ENCODE results near the gene RNF130. TPM values are rescaled to one million over a fixed set of nuclear protein-coding genes. Genes with fewer than 3 reads are reported as not detected.
A peak's percentile ranks its signal among the peaks of the same experiment; 100 is the strongest.

Gene RNF130
- total and polyA plus RNA-seq, 4 donors, result 24.9 to 93.1 (median 51.4) TPM

GRCh38 chr5:179906795-179907555 is 164.6 kb downstream of the RNF130 start:
- Histone ChIP-seq H3K27ac (ENCODE audit: low read depth in 1 of 2, low read length in 2 of 2) (peak overlapping the region; percentile 29 to 35), H3K4me1 (ENCODE audit: control insufficient read depth in 4 of 4, insufficient read depth in 4 of 4, low read length in 3 of 4) (peaks cover 4 to 16% (median 11%) of the 10 kb centered on the region in 4 donors), H3K4me3 (ENCODE audit: low read depth in 1 of 3, low read length in 3 of 3) (peak overlapping the region; percentile 38 to 85 (median 84)), H3K9me3 (ENCODE audit: control insufficient read depth in 4 of 4, low read length in 3 of 4) (no peaks in the 10 kb centered on the region), H3K36me3 (ENCODE audit: control insufficient read depth in 4 of 4, insufficient read depth in 3 of 4, low read depth in 1 of 4, low read length in 3 of 4) (peaks cover 2 to 23% (median 8%) of the 10 kb centered on the region in 4 donors), H3K9ac (ENCODE audit: low read depth in 1 of 2, low read length in 2 of 2) (peak overlapping the region; percentile 39 to 72), H3K27me3 (ENCODE audit: control insufficient read depth in 4 of 4, insufficient read depth in 4 of 4, low read length in 3 of 4) (no peaks in the 10 kb centered on the region)
- DNase-seq (ENCODE audit: low spot score), result peak; percentile 38
- 14% methylated on average over 50 of the region's 50 CpGs for WGBS
- TF ChIP-seq RAD21 (IDR thresholded peaks at IDR 0.05) (peak in 1 of 2 donors; percentile 4), YY1 (IDR thresholded peaks at IDR 0.05) (no peak)

DNA sequence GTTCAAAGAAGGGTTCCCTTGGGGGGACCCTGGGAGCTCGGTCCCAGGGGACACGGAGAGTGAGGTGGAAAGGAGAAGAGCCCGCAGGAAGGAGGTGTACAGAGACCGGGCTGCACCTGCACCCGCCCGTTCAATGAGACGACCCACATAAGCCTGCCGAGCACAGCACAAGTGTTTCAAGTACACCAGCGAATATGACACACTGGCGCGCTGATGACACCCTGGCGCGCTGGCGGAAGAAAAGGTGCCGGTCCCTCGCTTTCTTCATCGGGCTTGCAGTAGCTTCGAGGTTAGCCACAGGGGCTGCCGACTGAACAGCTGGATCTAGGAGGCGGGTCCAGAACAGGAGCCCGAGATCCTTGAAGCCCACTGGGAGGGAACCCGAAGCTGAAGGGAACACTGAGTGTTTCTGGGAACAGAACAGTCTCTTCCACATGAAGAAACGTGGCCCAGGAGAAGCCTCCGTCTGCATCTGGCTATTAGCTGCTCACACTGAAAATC is 165.2 kb downstream of the RNF130 start:
- Histone ChIP-seq H3K36me3 (ENCODE audit: control insufficient read depth in 4 of 4, insufficient read depth in 3 of 4, low read depth in 1 of 4, low read length in 3 of 4) (peaks cover 2 to 23% (median 8%) of the 10 kb centered on the region in 4 donors), H3K27me3 (ENCODE audit: control insufficient read depth in 4 of 4, insufficient read depth in 4 of 4, low read length in 3 of 4) (no peaks in the 10 kb centered on the region), H3K9ac (ENCODE audit: low read depth in 1 of 2, low read length in 2 of 2) (no peak overlapping the region), H3K9me3 (ENCODE audit: control insufficient read depth in 4 of 4, low read length in 3 of 4) (no peaks in the 10 kb centered on the region), H3K27ac (ENCODE audit: low read depth in 1 of 2, low read length in 2 of 2) (peak overlapping the region in 1 of 2 donors; percentile 35), H3K4me3 (ENCODE audit: low read depth in 1 of 3, low read length in 3 of 3) (no peak overlapping the region), H3K4me1 (ENCODE audit: control insufficient read depth in 4 of 4, insufficient read depth in 4 of 4, low read length in 3 of 4) (peaks cover 4 to 16% (median 11%) of the 10 kb centered on the region in 4 donors)
- TF ChIP-seq ZBTB33 (IDR thresholded peaks at IDR 0.05), result no peak
- no peak for TF ChIP-seq MAX (IDR thresholded peaks at IDR 0.05)
- no peak for TF ChIP-seq RXRA (IDR thresholded peaks at IDR 0.05)
- no peak for TF ChIP-seq REST (IDR thresholded peaks at IDR 0.05)
- DNase-seq (ENCODE audit: low spot score), result no peak
- whole genome bisulfite sequencing, result 89% methylated on average over 24 of the region's 24 CpGs

DNA sequence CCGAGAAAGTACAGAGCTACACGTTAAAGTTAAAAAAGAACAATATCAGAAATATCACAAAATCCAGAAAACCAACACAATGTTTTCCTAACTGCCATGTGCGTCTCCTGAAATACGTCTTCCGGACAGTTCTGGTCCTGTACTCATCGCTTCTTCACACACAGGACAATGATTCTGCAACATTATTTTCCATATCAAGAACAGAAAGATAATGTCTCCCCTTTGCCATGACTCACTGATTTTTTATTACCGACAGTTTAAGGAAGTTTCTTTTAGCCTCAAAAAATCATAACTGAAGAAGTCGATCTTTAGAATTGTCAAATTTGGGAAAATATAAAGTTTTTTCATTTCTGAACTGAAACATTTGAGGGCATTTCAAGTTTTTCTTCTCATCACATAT is 166.4 kb downstream of the RNF130 start:
- Histone ChIP-seq H3K4me1 (ENCODE audit: control insufficient read depth in 4 of 4, insufficient read depth in 4 of 4, low read length in 3 of 4) (peaks cover 4 to 16% (median 11%) of the 10 kb centered on the region in 4 donors), H3K9ac (ENCODE audit: low read depth in 1 of 2, low read length in 2 of 2) (no peak overlapping the region), H3K36me3 (ENCODE audit: control insufficient read depth in 4 of 4, insufficient read depth in 3 of 4, low read depth in 1 of 4, low read length in 3 of 4) (peaks cover 4 to 26% (median 9%) of the 10 kb centered on the region in 4 donors), H3K27ac (ENCODE audit: low read depth in 1 of 2, low read length in 2 of 2) (no peak overlapping the region), H3K9me3 (ENCODE audit: control insufficient read depth in 4 of 4, low read length in 3 of 4) (no peaks in the 10 kb centered on the region), H3K4me3 (ENCODE audit: low read depth in 1 of 3, low read length in 3 of 3) (no peak overlapping the region), H3K27me3 (ENCODE audit: control insufficient read depth in 4 of 4, insufficient read depth in 4 of 4, low read length in 3 of 4) (no peaks in the 10 kb centered on the region)
- TF ChIP-seq REST (IDR thresholded peaks at IDR 0.05), result no peak
- no peak for TF ChIP-seq HNF4A (conservative IDR thresholded peaks at IDR 0.05)
- no peak for TF ChIP-seq CTCF (IDR thresholded peaks at IDR 0.05; ENCODE audit: low read depth, low read length, missing input control)
- no peak for TF ChIP-seq NR2F2 (IDR thresholded peaks at IDR 0.05)
- TF ChIP-seq RAD21 (IDR thresholded peaks at IDR 0.05), result no peak
- no peak for TF ChIP-seq FOXA1 (IDR thresholded peaks at IDR 0.05)
- no peak for DNase-seq (ENCODE audit: low spot score)
- WGBS, result 86% methylated on average over 8 of the region's 8 CpGs
